Upper lobe of left lung (tissue), 6 donors: ENCODE results near the gene PXN. TPM values are rescaled to one million over a fixed set of nuclear protein-coding genes. Genes with fewer than 3 reads are reported as not detected.

Experiments
- ATAC-seq, 2 donors: fragments of 200-7000 bp; cut with Tn5 transposase; one replicate each; pipeline ENCODE4 v1.9.1; 2022; ENCODE audit warnings: mild to moderate bottlenecking in 2 of 2, moderate library complexity in 2 of 2; ENCODE audit not compliant: low FRiP score in 2 of 2
- DNase-seq, 2 donors: peaks; one replicate each; pipeline ENCODE4 v3.0.0-alpha.2; 2019 to 2020
- H3K27ac ChIP-seq, 4 donors: fragments of 200-600 bp; sonication (generic); one replicate each; pipeline ENCODE4 v1.5.1; 2016 to 2019
- H3K27me3 ChIP-seq, 4 donors: fragments of 200-600 bp; sonication (generic); one replicate each; pipeline ENCODE4 v1.5.1; 2017 to 2019
- H3K36me3 ChIP-seq, 4 donors: fragments of 200-600 bp; sonication (generic); one replicate each; pipeline ENCODE4 v1.5.1; 2016 to 2019
- H3K4me1 ChIP-seq, 4 donors: fragments of 200-600 bp; sonication (generic); one replicate each; pipeline ENCODE4 v1.5.1; 2018 to 2019
- H3K4me3 ChIP-seq, 4 donors: fragments of 200-600 bp; sonication (generic); one replicate each; pipeline ENCODE4 v1.5.1; 2017 to 2019; ENCODE audit warnings: mild to moderate bottlenecking in 2 of 4, moderate library complexity in 1 of 4
- H3K9me3 ChIP-seq, 4 donors: fragments of 200-600 bp; sonication (generic); one replicate each; pipeline ENCODE4 v1.5.1; 2018 to 2019
- EP300 ChIP-seq, 4 donors: sonication (generic); formaldehyde crosslinking; IDR thresholded peaks; one replicate each; pipeline ENCODE4 v1.5.1; 2017; ENCODE audit warnings: antibody characterized with exemption in 4 of 4, control low read depth in 2 of 4
- POLR2A ChIP-seq, 4 donors: fragments of 450-650 bp; IDR thresholded peaks; one replicate each; pipeline ENCODE4 v1.5.1; 2016 to 2017; ENCODE audit warnings: antibody characterized with exemption in 4 of 4, mild to moderate bottlenecking in 2 of 4
- POLR2AphosphoS5 ChIP-seq, 2 donors: sonication (generic); formaldehyde crosslinking; IDR thresholded peaks; one replicate each; pipeline ENCODE4 v1.5.1; 2017; ENCODE audit warnings: antibody characterized with exemption in 2 of 2
- WGBS, 2 donors: methylation state at CpG; one replicate each; pipeline ENCODE4 v1.1.5; 2017 to 2018; 5-methylcytosine and 5-hydroxymethylcytosine counted together
- total RNA-seq, 6 donors: library from RNA; depleted of rRNA in 4 of 6; stranded (reverse); fragments of >200 nt in 4 of 6; gene quantifications; one replicate each; pipeline versions ENCODE4 v1.1.0 to v1.2.1, GENCODE V29; 2016 to 2021
- TF ChIP-seq, protein P1 (sequence below), 6 experiments: fragments of 450-650 bp in 4 of 6; fragments of 200-600 bp in 2 of 6; sonication (generic) in 2 of 6; IDR thresholded peaks; one replicate each; pipeline ENCODE4 v1.5.1; 2016 to 2019; ENCODE audit warnings: antibody characterized with exemption in 6 of 6
- donor health status: DM: no; HTN: no; CAD: no; lungs with moderate emphysema.
- donor health status: DM: no; HTN: yes; CAD: no; lungs with severe emphysema.

Gene PXN
- total RNA-seq, 6 donors from 2014 or later = 67.8 to 210 (median 116) TPM

- ATAC-seq = no peak
- H3K27ac ChIP-seq = peak overlapping the region in 3 of 4 donors; percentile 5 to 68 (median 48)
- peaks cover 37 to 60% (median 53%) of the 10 kb centered on the region in 4 donors for H3K4me1 ChIP-seq
- H3K9me3 ChIP-seq = no peaks in the 10 kb centered on the region
- no peak overlapping the region for H3K4me3 ChIP-seq
- TF ChIP-seq POLR2A (IDR thresholded peaks at IDR 0.05) (no peak), POLR2AphosphoS5 (IDR thresholded peaks at IDR 0.05) (no peak), EP300 (IDR thresholded peaks at IDR 0.05) (no peak)
- TF ChIP-seq, protein P1, sequence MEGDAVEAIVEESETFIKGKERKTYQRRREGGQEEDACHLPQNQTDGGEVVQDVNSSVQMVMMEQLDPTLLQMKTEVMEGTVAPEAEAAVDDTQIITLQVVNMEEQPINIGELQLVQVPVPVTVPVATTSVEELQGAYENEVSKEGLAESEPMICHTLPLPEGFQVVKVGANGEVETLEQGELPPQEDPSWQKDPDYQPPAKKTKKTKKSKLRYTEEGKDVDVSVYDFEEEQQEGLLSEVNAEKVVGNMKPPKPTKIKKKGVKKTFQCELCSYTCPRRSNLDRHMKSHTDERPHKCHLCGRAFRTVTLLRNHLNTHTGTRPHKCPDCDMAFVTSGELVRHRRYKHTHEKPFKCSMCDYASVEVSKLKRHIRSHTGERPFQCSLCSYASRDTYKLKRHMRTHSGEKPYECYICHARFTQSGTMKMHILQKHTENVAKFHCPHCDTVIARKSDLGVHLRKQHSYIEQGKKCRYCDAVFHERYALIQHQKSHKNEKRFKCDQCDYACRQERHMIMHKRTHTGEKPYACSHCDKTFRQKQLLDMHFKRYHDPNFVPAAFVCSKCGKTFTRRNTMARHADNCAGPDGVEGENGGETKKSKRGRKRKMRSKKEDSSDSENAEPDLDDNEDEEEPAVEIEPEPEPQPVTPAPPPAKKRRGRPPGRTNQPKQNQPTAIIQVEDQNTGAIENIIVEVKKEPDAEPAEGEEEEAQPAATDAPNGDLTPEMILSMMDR (IDR thresholded peaks at IDR 0.05) = no peak
- WGBS, 2 donors = 33 to 41% methylated on average over 8 of the region's 8 CpGs
- DNase-seq = no peak
- no peaks in the 10 kb centered on the region for H3K27me3 ChIP-seq
- no peaks in the 10 kb centered on the region for H3K36me3 ChIP-seq
Measured at GRCh38 chr12:120266180-120266870, 795 bp upstream of the PXN start.

GRCh38 chr12:120264904-120265472 lies 542 bp downstream of the PXN start:
- no peaks in the 10 kb centered on the region for H3K27me3 ChIP-seq
- no peak for ATAC-seq
- no peak for DNase-seq
- H3K4me1 ChIP-seq = peaks cover 50 to 74% (median 63%) of the 10 kb centered on the region in 4 donors
- no peaks in the 10 kb centered on the region for H3K36me3 ChIP-seq
- H3K9me3 ChIP-seq = no peaks in the 10 kb centered on the region
- WGBS, 2 donors = 1 to 8% methylated on average over 14 to 24 of the region's 29 CpGs
- TF ChIP-seq POLR2A (IDR thresholded peaks at IDR 0.05) = no peak
- TF ChIP-seq POLR2AphosphoS5 (IDR thresholded peaks at IDR 0.05) = no peak
- TF ChIP-seq, protein P1 (IDR thresholded peaks at IDR 0.05) = no peak
- no peak for TF ChIP-seq EP300 (IDR thresholded peaks at IDR 0.05)
- H3K27ac ChIP-seq = peak overlapping the region; percentile 91 to 99 (median 96)
- H3K4me3 ChIP-seq = peak overlapping the region; percentile 79 to 96 (median 93)

DNA sequence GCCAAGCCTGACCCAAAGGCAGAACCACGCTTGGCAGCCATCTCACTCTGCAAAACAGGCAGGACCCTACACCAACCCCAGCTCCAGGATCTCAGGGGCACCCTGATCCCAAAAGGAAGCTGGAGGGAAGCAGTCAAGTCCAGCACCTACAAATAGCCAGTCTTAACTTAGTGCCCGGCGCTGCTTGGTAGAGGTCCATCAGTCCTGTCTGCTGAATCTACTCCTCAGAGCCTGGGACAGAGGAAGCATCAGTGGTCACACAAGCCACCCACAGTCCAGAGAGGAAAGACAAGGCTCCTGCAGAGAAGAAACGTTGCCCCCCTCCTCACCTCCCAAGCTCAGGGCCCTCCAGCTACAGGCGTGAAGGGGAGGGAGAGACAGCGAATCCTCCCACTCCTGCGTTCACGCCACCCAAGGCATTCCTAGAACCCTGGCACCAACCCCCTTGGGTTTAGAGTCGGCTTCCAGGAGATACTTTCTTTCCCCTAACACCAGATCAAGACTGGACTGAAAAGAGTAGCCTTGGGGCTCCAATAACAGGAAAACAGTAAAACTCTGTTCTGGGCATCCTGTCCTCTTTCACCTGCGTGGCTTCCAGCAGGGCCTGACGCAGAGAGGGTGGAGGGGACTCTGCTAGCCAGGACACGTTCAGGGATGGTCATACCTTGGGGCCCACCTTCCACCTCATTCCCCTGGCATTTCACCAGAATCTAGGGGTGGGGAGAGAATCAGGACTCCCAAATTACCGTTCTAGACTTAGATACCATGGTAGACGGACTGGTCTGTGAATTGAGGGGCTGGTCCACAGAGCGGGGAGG lies 1.2 kb downstream of the PXN start:
- Histone ChIP-seq H3K4me1 (peaks cover 57 to 80% (median 70%) of the 10 kb centered on the region in 4 donors), H3K27ac (peak overlapping the region; percentile 91 to 99 (median 96)), H3K9me3 (no peaks in the 10 kb centered on the region), H3K27me3 (no peaks in the 10 kb centered on the region), H3K4me3 (peak overlapping the region; percentile 79 to 96 (median 93)), H3K36me3 (no peaks in the 10 kb centered on the region)
- 30 to 41% methylated on average over 14 to 15 of the region's 15 CpGs for WGBS, 2 donors
- no peak for DNase-seq
- TF ChIP-seq, protein P1 (IDR thresholded peaks at IDR 0.05) = no peak
- TF ChIP-seq EP300 (IDR thresholded peaks at IDR 0.05) = no peak
- TF ChIP-seq POLR2A (IDR thresholded peaks at IDR 0.05) = no peak
- TF ChIP-seq POLR2AphosphoS5 (IDR thresholded peaks at IDR 0.05) = no peak
- ATAC-seq = no peak

- Histone ChIP-seq H3K27ac (peak overlapping the region; percentile 91 to 99 (median 96)), H3K36me3 (no peaks in the 10 kb centered on the region), H3K4me3 (peak overlapping the region; percentile 79 to 96 (median 93)), H3K4me1 (peaks cover 63 to 86% (median 76%) of the 10 kb centered on the region in 4 donors), H3K9me3 (no peaks in the 10 kb centered on the region), H3K27me3 (no peaks in the 10 kb centered on the region)
- 38 to 39% methylated on average over 5 of the region's 5 CpGs for WGBS, 2 donors
- DNase-seq (no peak), ATAC-seq (no peak)
- TF ChIP-seq, protein P1 (IDR thresholded peaks at IDR 0.05) = no peak
- TF ChIP-seq POLR2AphosphoS5 (IDR thresholded peaks at IDR 0.05) = no peak
- no peak for TF ChIP-seq EP300 (IDR thresholded peaks at IDR 0.05)
Measured at GRCh38 chr12:120263748-120264085, 1.8 kb downstream of the PXN start.
